HS-5 (cell line): ENCODE measurements around the gene ERC1.
A peak's percentile ranks its signal among the peaks of the same experiment; 100 is the strongest.
"Not testable (repeated sequence)": the region's sequence is repeated elsewhere in the genome, so short reads cannot be mapped to it uniquely, and the experiment has no call there.

ENCODE experiments used
- DNase-seq: peaks from one replicate; pipeline ENCODE4 v3.0.0-alpha.2; 2012; ENCODE audit warnings: low read depth

ERC1 gene

DNA sequence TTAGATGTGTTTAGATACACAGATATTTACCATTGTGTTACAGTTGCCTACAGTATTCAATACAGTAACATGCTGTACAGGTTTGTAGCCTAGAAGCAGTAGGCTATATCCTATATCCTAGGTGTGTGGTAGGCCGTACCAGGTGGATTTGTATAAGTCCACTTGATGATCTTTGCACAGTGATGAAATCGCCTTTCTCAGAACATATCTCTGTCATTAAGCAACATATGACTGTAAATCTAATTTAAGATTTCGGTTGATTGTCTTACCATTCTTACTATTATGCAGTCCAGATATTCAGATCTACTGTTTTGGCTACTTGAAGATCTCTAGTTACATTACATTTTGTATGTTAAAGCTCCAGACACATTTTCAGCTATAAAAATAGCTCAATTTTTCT is 39.8 kb downstream of the ERC1 start:
- DNase-seq: no peak

DNA sequence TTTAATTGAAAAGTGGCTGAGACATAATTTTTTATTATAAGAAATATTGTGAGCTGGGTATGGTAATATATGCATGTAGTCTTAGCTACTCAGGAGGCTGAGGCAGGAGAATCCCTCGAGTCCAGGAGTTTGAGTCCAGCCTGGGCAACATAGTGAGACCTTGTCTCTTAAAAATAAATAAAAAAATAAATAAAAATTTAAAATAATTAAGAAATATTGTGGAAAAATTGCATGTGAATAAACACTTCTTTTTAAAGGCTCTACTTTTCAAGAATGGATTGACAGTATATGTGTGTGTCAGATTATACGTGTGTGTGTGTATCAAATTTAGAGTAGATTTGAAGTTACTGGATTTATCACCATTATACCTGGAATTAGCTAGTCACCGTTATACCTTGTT is 43.2 kb downstream of the ERC1 start:
- DNase-seq: no peak

DNA sequence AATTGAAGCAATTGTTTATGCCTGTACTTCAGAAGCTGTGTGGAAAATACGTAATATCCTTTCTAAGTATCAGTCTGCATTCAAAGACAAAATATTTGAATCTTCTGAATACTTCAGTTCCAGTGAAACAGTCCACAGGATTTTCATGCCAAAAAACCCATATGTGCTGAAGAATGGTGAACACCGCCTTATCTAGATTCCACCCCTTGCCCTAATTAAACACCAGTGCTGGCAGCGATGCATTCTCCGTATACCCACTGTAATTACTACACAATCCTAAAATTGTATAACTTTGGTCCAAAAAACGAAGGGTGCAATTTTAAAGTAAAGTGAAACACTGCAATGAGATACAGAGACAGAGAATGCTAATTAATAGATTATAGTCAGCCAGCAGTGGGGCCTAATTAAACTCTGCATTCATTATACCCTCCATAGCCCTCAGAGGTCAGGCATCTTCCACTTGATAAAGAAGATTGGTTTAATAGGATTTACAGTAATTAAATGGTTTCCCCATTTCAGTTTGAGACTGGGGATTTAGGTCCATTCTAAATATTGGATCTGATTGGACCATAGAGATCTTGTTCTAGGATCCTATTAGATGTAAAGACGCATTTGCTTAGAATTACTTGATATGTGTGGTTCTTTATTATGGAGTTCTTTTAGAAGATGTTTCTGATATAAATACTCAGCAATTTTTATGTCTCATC is 43.9 kb downstream of the ERC1 start:
- no peak for DNase-seq

DNA sequence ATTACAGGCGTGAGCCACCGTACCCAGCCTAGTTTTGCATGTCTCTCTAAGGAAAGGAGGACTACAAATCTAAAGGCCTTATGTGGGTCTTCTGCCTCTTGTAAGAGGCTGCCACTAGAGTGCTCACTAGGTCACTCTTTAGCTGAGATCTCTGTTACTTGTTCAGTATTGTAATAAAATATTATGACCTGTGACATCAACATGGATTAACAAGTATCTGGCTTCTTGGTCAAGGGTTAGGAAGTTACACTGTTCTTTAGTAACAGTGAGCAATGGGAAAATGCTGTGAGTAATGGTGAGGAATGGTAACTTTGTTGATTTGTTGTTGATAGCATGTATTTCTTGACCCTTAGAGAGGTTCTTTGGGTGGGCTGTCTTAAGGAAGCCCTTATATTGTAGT is 50.5 kb downstream of the ERC1 start:
- DNase-seq: no peak

DNA sequence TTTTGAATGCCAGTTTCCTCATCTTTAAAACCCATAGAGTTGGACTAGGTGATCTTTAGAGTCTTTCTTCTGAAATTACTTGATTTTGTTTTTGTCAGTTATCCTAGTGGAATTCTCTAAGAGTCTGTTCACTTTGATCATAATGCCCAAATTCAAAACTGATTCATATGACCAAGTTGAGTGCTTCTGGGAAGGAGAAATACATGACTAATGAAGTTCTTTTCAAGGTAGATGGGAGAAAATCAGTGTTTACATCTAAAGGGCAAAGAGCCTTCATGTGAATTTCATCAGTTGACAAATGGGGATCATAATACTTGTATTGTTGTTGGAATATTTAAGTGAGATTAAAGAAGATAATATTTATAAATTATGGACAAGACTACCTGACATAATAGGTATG is 53.2 kb downstream of the ERC1 start:
- DNase-seq: no peak

DNA sequence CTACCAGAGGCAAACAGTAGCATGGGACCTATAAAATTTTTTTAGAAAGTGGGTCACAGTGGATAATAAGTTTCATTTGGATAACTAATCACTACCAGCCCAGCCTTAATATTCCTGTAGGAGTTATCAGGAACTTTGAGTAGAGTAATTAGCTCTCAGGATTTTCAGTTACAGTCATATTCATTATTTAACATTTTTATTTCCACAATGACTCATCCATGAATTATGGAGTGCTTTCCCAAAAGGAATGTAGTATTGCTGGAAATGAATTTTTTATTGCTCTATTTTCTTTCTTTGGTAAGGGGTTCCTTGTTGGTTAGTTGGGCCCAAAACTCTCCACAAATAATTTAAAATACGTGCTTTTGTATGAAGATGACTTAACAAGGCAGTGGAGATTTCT is 53.7 kb downstream of the ERC1 start:
- DNase-seq: peak; percentile 47

DNA sequence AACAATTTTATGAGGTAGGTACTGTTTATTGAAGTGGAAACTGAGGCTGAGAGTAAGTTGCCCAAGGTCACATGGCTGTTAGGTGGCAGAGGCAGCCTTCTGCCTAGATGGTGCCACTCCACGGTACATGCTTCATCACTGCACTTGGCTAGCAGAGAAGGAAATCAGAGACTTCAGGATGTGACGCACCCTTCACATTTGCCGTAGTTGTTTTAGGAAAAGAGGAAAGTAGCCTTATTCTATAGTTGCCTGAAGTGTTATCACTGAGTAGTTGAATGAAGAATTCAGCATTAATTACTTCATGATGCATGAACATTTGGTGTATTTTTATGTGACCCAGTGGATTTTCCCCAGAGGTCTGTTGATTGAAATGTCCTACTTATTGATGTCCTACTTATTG is 55.7 kb downstream of the ERC1 start:
- no peak for DNase-seq

DNA sequence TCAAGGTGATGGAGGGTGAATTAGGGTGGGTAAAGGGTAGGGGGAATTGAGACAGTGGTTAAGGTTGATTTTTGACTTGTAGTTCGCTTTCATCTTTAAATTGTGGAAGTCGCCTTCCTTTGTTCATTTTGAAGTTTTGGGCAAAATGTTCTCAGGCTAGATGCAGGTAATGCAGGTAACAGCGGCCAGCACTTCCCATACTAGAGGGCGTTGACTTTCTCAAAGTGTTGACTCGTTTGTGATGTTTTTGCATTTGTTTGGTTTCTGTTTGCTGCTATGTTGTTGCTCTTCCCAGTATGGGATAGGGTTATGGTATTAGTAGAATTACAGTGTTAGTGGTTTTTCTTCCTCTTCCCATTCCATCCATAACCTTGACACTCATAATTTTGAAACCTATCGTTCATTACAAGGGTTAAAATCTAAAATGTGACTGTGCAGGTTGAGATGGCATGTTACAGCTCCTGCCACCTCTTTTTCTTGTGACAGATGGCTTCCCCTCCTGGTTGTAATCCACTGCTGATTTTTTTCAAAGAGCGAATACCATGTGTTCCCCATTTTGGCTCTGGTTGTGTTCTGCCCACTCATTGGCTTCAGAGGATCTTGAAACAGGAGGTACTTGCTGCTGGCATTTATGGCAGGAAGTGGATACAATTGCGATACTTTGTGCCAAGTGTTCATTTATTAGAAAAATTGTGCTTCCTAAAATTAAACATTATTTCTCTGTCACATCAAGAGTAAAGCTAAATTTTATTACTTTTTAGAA is 57.1 kb downstream of the ERC1 start:
- no peak for DNase-seq

DNA sequence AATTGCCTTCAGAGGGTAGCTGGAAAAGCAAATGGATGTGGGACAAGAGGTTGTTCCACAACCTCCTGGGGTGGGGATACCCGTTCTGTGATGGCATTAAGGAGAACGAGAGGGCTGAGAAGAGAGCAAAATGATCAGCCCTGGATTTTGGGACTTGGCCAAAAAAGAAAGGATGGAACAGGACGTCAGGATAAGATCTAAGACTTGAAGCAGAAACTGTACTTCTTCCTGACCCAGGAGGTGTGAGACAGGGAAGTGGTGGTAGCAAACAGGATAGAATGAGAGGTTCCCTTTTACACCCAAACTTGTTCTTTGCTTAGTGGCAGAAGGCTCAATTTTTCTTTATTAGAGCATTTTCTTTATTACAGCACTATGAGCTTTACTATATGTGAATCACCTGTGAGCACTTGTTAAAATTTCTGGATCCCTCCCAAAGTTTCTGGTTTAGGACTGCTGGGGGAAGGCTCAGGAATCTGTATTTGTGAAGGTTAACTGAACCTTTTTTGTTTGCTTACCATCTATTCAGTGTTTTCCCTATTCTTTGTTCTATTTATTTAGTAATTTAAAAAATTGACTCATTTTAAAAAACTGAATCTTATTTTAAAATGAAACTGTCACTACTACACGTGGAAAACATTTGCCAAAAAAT is 59.2 kb downstream of the ERC1 start:
- DNase-seq: no peak

DNA sequence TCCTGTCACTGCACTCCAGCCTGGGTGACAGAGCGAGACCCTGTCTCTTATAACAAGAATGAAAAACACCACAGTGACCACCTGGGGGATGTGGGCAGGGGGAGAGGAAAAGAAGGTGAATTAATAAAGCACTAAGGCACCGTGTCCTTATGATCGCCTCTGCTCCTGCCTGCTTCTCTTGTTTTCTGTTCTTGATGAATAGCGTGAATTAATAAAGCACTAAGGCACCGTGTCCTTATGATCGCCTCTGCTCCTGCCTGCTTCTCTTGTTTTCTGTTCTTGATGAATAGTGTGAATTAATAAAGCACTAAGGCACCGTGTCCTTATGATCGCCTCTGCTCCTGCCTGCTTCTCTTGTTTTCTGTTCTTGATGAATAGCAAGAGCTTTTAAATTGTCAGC is 60.6 kb downstream of the ERC1 start:
- DNase-seq: not testable (repeated sequence)

DNA sequence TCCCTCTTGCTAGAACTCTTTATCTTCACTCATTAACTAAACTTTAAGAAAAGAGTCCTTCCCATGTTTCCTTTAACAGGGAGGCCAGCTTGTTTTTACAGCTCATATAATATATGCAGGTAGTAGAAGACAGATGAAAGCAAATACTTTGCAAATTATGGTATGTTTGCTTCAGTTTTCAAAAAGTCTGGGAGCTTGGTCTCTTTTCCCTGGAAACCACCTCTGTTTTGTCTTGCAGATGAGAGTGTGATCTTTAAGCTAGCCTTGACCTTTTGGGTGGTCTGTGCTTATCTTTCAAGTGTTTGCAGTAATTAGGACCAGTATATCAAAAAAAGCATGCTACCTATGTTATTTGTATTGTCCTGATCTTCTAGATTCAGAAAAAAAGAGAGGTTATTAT is 62.7 kb downstream of the ERC1 start:
- no peak for DNase-seq

DNA sequence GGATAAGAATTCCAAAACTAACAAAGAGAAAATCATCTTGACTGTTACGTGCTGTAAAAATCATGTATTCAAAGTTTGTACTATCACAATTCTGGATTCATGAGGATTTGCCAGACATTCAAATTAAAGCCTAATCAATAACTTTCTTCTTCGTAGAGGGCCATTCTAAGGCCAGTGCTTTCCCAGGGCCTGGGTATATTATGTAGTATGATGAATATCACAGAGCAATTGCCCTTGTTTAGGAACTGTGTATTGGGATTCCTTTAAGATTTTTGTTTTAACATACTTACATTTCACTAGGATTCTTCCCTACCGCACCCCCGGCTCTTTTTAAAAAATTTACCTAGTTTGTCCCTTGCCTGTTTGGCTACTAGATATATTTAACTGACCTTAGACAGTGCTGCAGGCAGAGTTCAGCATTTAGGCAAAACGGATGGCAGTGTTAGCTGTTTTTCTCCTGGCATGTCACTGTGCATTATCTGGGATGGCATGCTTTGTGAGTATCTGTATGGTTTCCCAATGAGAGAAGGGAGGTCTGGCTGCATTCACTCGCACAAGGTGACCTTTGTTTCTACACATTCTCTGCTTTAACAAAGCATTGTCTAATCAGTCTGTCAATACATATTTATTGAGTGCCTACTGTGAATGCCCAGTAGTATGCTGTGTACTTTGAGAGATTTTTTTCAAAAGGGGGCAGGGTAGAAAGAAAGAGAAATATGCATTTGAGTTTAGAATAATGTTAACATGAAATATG is 63.3 kb downstream of the ERC1 start:
- DNase-seq: no peak

DNA sequence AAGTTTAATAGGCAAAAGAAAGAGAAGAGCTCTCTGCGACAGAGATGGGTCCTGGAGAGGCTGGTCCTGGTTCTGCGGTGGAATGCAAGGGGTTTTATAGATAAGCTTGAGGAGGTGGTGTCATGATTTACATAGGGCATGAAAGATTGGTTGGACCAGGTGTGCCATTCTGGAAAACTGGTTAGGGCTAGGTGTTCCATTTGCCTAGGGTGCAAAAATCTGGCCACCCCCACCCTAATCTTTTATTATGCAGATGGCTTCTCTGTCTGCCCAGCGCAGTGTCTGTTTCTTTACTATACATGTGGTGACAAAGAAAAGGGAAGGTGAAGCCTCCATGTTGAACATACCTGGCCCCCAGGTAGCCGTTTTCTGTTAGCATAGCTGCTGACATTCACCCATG is 65.4 kb downstream of the ERC1 start:
- no peak for DNase-seq

DNA sequence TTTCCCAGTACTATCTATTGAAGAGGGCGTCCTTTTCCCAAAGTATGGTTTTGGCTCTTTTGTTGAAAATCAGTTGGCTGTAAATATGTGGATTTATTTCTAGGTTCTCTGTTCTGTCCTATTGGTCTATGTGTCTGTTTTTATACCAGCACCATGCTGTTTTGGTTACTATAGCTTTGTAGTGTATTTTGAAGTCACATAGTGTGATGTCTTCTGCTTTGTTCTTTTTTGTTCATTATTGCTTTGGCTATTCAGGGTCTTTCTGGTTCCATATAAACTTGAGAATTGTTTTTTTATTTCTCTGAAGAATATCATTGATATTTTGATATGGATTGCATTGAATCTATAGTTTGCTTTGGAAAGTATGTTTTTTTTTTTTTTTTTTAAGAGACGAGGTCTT is 67.4 kb downstream of the ERC1 start:
- no peak for DNase-seq

DNA sequence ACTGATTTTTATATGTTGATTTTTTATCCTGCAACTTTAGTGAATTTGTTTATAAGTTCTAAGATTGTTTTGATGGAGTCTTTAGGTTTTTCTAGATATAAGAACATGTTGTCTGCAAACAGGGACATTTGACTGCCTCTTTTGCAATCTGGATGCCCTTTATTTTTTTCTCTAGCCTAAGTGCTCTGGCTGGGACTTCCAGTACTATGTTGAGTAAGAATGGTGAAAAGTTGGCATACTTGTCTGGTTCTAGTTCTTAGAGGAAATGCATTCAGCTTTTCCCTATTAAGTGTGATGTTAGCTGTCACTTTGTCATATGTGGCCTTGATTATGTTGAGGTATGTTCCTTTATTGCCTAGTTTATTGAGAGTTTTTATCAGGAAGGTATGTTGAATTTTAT is 68.1 kb downstream of the ERC1 start:
- no peak for DNase-seq

DNA sequence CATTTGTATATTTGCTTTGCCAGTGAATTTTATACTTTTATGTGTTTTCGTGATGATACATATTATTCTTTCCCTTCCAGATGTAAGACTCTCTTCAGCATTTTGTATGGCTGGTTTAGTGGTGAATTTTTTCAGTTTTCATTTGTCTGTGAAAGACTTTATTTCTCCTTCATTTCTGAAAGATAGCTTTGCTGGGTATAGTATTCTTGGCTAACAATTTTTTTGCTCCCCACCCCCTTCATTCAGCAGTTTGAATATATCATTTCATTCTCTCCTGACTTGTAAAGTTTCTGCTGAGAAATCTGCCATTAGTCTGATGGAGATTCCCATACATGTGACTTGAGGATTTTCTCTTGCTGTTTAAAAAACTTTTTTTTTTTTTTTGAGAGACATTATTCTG is 72.8 kb downstream of the ERC1 start:
- DNase-seq: no peak

DNA sequence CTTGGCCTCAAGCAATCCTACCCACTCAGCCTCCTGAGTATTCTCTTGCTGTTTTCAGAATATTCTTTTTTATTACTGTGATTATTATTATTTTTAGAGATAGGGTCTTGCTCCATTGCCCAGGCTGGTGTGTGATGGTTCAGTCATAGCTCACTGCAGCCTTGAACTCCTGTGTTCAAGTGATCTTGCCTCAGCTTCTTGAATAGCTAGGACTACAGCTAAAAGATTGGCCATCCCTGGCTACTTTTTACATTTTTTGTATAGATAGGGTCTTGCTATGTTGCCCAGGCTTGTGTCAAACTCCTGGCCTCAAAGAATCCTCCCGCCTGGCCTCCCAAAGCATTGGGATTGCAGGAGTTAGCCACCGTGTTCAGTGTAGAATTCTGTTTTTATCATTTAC is 73.3 kb downstream of the ERC1 start:
- DNase-seq: no peak

DNA sequence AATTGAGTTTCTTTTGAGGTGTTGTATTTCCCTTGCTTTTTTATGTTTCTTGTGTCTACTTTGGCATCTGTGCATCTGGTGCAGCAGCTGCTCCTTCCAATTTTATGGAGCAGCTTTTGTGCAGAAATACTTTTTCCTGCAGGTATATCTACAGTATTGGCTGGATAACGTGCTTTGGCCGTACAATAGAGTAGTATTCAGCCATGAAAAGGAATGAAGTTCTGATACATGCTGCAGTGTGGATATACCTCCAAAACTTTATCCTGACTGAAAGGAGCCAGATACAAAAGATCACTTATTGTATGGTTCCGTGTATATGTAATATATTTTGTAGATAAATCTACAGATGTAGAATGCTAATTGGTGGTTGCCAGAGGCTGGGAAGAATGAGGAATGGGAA is 74.6 kb downstream of the ERC1 start:
- no peak for DNase-seq

DNA sequence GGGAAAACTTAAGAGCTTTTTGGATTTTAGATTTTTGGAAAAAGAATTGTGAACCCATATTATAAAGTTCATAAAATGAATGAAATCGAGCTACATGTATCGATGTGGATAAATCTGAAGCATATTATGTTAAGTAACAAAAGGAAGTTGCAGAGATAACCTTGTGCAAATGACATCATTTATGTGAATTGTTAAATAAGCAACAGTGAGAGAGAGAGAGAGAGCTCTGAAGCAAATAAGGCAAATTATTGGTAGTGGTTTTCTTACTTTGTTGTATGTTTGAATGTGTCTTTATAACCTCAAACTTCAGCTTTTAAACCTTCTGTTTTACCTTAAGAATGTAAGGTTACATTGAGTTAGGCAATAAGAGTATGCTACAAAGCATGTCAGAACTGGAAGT is 78.8 kb downstream of the ERC1 start:
- DNase-seq: no peak

DNA sequence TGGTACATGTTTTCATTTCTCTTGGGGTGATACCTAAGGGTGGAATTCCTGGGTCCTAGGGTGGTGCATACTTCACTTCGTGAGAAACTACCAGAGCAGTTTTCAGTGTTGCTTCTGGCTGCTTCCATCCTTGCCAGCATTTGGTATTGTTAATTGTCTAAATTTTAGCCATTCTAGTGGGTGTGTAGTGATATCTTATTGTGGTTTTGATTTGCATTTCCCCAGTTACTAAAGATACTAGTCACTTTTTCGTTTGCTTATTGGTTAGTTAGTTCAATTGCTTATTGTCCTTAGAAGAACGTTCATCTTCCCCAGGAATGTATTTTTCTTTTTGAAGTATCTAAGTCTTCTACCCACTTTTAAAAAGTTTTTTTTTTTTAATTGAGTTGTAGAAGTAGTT is 80.2 kb downstream of the ERC1 start:
- DNase-seq: no peak

DNA sequence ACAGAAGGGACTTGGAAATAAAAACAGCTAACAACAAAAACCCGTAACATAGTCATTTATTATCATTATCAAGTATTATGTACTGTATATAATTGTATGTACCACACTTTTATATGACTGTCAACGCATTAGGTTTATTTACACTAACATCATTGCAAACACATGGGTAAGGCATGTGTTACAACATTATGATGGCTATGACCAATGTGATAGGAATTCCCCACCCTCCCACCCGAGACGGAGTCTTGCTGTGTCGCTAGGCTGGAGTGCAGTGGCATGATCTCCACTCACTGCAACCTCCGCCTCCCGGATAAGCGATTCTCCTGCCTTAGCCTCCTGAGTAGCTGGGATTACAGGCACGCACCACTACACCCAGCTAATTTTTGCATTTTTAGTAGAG is 82.6 kb downstream of the ERC1 start:
- no peak for DNase-seq

DNA sequence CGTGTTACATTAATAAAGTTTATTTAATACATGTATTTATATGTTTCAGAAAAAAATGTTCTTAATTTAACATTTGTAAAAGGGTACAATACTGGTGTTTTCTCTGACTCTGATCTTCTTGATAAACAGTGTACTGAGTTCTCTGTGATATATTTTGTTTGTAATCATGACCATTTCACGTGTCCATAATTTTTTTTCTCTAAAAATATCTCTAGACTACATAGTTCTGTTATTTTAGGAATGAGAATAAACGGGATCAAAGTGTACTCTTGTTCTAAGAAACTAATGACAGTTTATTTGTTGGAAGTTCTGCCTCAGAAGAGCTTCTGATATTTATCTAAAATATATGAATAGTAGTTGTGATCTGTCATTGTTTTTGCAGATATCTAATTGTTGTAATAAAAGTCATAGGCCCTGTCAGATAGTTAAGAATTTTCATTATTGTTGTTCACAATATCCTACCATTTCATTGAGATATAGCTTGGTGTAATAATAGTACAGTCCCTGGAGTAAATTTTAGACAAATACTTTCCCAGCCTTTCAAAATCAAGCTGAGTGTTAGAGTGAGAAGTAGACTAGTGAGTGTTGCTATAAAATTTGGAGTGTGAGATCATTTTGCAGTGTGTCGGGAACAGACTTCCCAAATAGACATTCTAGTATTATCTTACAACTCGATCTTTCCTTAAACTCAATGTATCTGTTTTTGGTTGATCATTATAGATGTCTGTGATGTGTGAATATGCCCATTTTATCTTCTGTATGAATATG is 86.2 kb downstream of the ERC1 start:
- DNase-seq: no peak
